ENCODE results near the gene PC.

Gene PC

DNA sequence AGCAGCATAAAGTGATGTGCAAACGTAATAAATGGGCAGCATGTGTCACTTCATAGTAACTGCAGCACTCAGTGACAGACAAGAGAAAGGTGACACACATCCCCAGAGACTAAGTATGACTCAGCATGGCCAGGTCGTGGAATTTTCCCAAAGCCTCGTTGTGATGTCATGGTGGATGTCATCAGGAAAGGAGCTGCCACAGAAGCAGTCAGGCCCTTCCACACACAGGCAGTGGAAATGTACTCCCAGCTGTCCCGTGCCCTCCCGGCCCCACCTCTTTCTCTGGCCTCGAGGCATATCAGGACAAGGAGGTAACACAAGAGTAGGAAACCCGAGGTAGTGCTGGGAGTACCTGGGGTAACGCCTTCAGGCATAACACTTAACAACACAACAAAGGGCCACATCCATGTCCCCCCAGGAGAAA lies 8.1 kb downstream of the PC start:
- DNase-seq = no peak

DNA sequence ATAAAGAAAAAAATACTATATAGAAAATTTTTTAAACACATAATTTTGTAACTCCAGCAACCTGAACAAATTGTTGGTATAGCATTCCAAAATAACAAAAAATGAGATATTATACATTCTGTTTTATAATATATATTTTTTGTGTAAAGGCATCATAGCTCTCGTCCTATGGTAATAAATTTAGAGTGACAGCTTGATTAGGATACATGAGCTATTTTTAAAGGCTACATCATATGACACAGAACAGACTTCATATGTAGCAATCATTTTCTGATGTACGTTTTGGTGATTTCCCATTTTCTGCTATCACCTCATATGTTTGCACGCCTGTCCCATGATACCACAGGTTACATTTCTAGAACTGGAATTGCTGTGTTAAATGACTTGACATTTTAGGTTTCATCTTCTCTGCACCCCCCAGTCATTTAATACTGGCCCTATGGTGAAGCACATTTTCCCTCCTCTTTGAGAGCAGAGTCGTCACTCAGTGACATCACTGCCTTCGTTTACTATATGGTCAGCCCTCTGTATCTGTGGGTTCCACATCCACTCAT lies 19.5 kb downstream of the PC start:
- no peak for DNase-seq

DNA sequence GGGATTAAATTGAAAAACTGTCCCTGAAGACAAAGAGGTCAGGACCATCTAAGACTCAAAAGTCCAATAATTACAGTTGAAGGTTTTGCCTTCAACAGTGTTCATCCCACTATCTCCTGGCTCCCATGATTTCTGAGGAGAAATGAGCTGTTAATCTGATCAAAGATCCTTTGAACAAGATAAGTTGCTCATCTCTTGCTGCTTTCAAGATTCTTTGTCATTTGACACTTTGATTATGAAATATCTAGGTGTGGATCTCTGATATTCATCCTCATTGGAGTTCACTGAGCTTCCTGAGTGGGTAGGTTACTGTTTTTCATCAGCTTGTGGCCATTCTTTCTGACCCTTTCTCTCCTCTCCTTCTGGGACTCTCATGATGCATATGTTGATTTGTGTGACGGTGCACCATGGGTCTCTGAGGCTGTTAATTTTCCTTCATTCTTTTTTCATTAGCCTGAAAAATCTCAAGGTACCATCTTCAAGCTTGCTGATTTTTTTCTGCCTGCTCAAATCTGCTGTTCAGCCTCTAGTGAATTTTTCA lies 20.9 kb downstream of the PC start:
- no peak for DNase-seq

DNA sequence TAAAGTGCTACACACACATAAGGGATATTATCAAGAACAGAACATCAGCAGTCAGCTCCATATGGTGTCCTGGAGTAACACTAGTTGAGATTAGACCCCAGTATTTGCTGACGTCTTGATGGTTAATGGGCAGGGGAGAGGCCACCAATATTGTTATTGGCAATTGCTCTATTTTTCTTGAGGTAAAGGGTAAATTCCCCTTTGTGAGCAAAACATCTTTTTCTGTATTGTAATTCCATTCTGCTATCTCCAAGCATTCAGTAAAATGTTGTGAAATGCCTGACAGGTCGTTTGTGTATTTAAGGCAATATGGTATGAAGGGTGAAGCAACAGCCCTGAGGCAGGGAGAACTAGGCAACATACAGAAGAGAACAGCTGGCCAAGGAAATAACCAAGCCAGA lies 21.9 kb downstream of the PC start:
- no peak for DNase-seq

DNA sequence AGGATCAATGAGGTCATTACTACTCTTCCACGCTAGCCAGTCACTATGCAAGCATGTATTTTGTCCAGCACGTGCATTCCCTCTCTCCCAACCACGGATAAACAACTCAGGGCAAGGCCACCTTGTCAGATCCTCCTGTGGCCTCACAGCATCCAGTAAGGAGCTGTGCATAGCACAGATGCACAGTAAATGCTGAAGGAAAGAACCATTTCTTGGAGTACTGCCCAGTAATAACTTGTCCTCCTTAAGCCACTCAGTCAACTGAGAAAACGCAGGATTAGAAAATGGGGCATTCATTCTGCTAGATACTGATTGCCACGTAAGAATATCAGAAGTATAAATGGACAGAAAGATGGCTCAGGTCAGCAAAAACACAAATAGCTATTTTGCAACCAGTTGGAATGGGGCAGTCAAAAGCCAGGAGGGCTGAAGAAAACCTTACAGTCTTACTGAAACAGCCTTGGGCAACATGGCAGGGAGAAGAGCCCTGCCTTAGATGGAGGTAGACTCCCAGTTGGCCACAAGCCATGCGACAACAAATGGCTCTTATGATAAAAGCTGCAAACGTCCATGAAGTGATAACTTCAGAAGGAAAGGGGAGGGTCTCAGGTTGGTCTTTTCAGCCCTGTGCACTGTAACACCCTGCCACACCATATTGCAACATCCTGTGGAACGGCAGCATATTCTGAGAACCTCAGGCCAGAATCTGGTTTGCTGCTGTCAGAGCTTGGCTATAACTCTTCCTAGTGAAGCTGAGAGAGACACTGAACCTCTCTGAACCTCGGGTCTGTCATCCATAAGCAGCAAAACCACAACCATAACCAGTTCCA lies 23.0 kb downstream of the PC start:
- DNase-seq = no peak

DNA sequence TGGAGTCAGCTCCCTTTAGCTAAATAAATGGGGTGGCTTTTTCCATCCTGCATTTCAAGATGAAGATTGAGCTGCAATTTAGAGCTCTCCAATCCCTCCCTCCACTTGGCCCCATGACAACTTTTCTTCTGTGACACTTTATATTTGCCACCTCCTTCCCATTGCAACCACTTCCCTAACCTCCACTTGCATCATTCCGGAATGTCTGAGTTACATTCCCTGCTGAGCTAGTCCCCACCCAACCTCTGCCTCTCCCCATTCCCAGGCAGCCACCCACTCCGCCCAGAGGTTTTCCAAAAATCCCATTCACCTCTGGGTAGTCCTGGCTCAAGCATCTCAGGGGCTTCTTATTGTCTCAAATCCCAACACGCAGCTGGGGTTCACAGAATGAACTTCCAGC lies 24.7 kb downstream of the PC start:
- no peak for DNase-seq

DNA sequence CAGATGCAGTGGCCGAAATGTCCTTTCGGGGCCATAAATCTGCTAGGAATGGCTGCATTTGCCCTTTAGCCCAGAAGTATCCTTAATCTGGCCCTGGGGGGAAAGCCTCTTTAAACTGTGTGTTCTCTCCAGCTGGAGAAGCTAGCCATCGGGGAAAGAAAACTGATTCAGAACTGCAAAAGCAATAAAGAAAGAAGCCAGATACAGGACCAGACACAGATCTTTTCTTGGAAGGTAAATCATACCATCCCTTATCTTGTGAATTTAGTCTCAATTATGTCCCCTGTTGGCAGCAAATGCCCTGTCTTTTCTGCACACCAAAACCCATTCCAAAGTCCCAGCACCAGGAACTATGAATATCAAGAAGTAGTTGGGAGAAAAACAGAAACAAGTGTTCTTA lies 25.6 kb downstream of the PC start:
- DNase-seq = no peak

DNA sequence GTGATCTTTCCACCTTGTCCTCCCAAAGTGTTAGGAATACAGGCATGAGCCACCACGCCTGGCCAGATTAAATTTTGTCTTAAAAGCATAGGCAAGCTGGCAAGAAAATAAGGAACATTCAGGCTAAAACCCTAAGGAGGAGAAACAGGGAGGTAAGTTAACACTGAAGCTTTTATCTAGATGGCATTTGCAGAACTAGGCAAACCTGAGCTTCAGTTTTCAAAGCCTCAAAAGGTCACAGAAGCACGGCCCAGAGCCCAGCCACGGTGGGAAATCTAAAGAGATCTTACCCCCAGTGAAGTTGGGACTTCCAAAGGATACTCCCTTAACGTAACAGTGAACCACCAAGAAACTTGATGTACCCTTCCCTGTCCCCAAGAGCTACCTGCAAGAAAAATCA lies 28.4 kb downstream of the PC start:
- DNase-seq = no peak

DNA sequence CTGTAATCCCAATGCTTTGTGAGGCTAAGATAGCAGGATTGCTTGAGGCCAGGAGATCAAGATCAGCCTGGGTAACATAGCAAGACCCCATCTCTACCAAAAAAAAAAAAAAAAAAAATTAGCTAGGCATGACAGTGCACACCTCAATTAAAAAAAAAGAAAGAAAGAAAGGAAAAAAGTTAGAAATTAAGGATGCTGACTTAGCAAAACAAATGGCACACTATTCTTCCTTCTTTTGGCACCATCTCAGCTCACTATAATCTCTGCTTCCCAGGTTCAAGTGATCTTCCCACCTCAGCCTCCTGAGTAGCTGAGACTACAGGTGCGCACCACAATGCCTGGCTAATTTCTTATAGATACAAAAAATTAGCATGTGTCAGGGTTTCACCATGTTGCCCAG lies 33.9 kb downstream of the PC start:
- DNase-seq = no peak

DNA sequence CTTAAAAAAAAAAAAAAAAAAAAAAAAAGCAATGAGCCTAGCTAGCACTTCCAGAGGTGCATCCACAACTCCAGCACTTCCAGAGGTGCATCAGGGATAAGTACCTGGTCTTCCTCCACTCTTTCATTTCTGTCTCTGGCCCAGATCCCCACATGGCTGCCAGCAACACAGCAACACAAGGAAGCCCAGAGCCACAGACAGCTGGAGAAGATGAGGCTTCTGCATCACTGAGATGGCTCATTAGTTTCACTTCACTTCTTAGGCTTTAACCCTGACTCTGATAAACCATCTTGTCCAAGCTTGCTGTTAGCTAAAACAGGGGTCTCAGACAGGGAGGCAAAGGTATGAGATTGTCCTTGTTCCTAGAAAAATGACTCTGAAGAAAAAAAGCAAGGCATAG lies 35.6 kb downstream of the PC start:
- DNase-seq = no peak

DNA sequence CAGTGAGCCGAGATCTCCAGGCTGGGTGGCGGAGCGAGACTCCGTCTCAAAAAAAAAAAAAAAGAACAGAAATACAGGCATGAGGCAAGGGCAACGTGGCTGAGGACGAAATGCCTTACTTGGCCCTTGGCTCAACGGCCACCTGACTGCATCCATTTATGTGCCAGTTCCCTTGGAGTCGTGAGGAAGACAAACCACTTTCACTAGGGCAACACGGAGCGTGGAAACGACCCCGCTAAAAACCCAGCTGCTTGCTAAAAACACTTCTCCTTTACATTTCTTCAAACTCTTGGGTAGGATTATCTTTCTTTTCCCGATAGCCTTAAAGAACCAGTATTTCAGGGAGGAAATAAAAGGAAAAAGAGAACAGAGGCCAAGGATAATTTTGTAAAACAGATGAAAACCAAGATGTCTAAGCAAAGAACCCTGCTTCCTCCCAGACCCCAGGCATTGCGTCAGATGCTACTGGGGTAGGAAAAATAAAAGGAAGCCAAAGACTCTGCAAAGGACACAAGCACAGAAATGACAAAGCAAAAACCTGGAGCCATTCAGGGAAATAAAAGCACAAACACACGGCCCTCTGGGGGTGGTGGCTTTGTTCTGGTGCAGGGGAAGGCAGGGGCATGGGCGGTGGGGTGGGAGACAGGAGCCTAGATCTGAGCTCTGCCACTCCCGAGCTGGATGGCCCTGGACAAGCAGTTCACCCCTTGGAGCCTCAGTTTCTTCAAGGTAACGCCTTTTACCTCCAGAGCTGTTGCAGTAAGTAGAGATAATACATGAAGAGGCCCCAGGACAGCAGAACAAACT lies 37.0 kb downstream of the PC start:
- DNase-seq = no peak

DNA sequence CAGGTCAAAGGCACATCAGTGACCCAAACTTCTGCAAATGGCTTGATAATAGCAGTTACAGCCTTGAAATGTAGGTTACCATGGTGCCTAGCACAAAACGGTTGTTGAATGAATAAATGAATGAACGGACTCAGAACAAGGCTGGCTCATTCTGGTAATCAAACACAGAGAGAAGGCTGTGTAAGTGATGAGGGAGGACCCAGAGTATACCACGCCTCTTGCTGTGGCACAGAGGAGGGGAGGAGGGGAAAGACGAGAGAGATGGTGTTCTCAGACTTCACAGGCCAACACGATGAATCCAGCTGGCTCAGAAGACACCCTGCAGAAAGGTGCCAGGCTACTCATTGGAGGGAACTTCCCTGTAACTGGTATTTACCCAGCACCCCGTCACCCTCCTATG lies 38.3 kb downstream of the PC start:
- no peak for DNase-seq

DNA sequence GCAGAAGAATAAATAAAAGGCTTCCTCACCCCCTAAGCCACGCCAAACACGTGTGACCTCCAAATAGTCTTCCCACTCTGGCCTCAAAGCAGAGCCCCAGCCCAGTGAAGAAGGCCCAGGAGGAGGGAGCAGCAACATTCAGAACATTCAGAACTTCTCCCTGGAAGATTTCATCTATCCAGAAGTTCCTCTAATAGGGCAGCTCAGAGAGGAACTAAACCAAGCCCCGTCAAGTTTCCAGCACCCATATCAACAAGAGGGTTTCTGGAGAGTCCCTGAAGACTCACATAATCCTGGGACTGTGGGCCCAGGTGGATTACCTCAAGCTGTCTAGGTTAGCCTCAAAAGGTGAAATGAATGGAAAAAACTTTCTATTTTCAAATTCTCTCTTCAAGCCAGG lies 39.4 kb downstream of the PC start:
- no peak for DNase-seq

DNA sequence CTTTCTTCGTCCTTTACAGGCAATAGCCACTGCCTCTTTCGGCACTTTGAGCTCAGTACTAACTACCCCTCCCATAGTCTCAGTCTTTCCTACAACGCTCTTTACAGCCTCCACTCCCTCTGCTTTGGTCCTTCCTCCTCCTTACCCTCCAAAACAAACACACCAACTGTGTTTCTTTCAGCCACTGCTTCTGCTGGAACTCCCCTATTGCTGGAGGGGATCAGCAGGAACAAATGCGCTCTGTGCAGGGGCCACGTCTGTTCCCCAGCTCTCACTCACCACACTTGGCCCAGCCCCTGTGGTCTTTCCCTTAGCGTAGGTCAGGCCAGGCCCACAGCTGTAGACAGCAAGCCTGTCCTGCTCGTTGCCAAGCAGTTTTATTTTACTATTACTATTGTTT lies 42.3 kb downstream of the PC start:
- no peak for DNase-seq

DNA sequence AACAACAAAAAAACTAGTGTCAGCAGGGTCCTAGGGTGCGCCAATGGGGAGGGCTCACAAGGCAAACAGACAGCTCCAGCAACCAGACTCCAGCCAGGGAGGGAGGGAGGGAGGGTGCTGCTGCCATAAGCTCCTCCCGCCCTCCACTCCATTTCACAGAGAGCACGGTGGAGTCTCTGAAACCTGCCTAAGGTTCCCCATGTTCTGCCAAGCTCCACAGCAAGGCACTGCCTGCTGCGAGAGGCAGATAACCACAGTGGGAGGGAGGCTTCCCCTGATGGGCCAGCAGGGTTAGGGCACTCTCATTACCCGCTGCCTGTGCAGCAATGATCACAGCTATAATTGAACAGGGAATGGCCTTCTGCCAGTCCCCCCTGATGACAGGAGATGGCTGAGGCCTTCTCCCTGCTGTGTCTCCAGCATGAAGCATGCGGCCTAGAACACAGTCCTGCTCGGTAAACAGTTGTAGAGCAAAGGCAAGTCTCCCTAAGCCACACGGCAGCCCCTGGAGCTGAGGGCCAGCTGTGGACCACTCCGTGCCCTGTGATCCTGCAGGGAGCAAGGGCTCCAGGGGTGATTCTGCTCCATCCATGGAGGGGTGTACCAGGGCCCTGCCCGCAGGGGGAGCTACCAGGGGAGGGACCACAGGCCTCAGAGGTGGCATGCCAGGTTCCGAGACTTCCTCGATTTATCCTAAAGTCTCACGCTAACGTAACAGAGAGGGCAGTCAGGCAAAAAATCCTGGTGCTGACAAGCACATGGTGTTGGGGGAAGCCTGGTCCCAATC lies 42.9 kb downstream of the PC start:
- no peak for DNase-seq

DNA sequence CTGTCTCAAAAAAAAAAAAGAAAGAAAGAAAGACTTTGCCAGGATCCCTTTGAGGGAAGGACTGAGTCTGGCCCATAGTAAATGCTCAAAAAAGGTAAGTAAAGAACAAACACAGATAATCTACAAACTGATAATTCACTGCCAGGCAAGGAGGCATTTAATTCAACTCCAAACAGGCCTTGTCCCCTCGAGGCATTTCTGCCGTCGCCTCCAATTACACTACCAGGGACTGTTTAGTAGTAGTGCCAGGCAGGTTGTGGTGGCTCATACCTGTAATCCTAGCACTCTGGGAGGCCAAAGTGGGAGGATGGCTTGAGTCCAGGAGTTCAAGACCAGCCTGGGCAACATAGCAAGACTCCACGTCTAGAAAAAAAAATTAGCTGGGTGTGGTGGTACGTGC lies 43.7 kb downstream of the PC start:
- no peak for DNase-seq

DNA sequence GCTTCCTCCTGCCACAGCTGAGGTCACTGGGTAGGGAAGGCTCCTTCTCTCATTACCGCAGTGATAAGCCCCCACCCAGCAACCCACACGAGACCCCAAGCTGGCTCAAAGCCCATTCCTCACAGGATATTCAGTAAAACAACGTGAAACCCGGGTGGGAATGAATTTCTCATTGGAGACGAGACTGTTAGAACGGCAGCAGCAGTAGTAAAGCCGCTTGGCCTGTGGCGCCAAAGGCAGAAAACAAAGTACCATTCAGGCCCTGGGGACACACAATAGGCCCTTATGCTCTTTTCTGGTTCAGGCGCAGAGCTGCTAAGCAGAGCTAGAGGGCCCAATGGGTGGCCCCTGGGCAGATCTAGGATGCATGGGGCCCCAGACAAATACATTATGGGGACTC lies 45.3 kb downstream of the PC start:
- no peak for DNase-seq

DNA sequence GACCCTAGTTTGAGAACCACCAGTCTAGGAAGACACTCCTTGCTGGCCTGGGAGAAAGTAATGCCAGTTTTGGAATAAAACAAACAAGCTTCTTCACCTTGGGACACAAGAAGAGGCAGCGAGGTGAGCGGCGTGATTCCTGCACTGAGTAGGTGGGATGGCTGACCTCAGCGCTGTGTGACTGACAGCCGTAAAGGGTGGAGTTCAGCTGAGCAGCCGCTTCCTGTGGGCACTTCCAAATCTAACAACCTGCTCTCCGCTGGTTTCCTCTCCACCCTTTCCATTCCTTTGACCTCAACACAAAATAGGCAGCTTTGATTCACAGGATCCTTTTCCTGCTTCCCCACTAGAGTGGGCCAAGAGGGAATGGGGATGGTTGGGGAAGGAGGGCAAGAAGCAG lies 45.8 kb downstream of the PC start:
- DNase-seq = no peak

DNA sequence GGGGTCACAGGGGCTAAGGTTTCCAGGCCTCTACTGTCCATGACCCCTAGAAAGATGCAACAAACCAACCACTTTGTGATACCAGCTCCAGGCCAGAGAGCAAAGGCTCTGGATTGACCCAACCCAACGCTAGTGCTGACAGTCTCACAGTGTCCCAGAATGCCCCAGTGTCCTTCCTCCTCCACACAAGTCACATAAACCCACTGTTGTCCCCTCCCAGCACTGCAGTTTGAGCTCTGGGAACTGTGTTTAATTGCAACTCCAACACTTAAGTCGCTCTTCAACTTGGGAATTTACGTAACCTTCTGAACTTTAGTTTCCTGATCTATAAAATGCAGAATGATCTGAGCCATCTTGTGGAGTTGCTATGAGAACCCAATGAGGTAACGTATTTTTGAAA lies 47.5 kb downstream of the PC start:
- no peak for DNase-seq

DNA sequence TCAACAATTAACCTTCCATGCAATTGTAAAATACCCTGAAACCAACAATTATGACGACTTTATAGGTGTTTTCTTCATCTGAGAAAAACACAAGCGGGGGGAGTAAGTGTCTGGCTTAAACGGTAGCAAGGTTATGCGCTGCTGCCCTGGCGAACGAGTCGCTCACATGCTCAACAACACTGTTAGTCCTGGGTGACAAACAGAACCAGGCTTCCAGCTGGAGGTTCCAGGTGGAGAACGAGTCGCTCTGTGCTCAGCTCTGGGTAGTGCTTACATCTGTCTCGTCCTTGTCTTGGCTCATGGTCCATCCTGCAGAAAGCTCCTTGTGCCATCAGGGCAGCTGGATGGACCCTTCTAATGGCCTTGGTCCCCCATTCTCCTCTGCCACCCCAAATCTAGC lies 48.2 kb downstream of the PC start:
- no peak for DNase-seq

DNA sequence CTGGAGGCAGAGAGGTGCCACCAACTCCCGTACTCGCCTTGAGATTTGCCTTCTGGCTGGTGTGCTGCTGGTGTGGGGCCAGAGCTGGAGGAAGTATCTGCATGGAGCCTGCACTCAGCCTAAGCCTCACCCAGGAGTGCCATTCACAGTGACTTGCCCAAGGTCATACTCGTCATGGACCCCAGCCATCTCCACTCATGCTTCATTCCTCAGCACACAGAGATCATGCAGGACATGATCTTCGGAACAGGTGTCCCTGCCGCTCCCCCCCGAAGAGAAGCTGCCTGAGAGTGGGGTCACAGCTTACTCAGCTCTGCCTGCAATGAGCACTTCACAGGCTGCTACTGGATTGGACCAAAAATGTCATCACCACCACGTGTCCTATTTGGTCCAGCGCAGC lies 49.0 kb downstream of the PC start:
- DNase-seq = no peak

DNA sequence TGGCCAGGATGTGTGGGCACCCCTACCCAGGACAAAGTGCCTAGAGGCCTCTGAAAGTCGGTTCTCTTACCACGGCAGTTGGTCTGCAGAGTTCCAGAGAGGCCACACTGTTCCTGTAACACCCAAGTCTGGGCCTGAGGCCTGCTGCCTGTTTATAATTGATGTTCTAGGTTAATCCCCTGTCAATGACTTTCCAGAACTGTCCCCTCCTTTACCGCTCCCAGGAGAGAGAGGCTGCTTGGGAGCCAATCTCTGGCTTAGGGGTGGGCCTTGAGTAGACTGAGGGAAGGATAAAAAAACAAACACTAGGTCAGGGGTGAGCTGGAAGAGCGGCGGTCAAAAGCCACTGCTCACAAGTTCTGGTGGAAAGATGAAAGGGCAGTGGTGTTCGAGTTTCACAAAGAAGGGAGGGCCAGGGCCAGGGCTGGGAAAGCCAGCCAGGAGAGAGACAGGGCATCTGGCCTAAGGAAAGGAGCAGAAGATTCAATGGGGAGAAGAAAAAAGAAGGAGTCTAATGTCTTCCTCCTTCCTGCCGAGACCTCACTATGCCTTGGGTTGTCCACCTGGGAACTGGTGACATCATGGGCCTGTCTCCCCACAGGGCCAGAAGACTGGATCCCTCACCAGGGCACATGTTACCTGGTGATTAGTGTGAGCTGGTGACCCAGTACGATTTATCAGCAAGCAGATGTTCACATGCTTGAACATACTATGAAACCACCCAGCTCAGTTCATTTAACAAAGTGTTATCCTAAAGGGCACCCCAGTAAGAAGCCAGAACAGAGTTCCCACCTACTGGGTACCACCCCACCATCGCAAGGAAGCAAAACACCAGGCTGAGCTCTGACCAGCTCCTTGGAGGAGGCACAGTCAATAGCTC lies 50.2 kb downstream of the PC start:
- DNase-seq = no peak
